ENCODE results near the gene CYP27A1. TPM values are rescaled to one million over a fixed set of nuclear protein-coding genes. Genes with fewer than 3 reads are reported as not detected.

CYP27A1 gene
- total and polyA plus RNA-seq, 4 donors, result 10.3 to 49.0 (median 15.3) TPM

DNA sequence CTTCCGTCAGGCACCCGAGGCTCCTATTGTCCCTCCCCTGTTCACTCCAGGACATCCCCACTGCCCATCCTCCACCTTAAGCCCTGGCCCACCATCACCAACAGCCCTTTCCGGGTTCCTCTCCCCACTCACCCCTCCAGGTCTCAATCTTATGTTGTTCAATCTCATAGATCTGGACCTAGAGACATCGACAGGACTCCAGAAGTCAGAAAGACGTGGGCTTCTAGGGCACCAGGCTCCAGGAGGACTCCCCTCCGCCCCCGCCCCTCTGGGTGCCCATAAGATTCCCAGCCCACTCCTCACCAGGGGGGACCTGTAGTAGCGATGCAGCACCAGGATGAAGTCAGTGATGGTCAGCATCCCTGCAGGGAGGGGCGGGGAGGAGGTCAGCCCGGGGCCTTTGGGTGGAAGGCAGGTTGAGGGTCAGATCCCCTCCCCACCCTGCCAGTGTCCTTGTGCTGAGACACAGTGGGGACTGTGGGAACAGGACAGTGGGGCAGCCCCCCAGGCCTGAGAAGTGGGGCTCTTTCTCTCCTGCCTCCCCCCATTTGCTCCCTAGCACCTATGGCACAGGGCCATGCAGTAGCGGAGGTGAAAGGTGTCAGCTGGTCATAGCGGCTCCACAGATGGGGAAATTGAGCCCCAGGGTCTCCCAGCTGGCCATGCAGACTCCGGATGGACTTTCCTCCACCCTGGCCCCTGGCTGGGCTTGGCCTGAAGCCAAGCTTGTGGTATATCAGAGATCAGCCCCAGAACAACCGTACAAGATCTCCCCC lies 45.9 kb downstream of the CYP27A1 start:
- 76% methylated on average over 11 of the region's 14 CpGs for WGBS (ENCODE audit: insufficient coverage)
- no peak overlapping the region for H3K27ac ChIP-seq (ENCODE audit: low read depth, low read length)
- H3K9me3 ChIP-seq (ENCODE audit: control insufficient read depth, insufficient read depth, low read length), result no peaks in the 10 kb centered on the region
- no peak overlapping the region for H3K4me3 ChIP-seq (ENCODE audit: low read depth, low read length)
- DNase-seq (ENCODE audit: low read depth in 4 of 6, low spot score in 6 of 6), result no peak
- no peaks in the 10 kb centered on the region for H3K36me3 ChIP-seq (ENCODE audit: control insufficient read depth, insufficient read depth, low read length)
- H3K27me3 ChIP-seq (ENCODE audit: control insufficient read depth, insufficient read depth, low read length), result peaks cover under 1% of the 10 kb centered on the region
- H3K4me1 ChIP-seq (ENCODE audit: control insufficient read depth, insufficient read depth, low read length), result no peaks in the 10 kb centered on the region

DNA sequence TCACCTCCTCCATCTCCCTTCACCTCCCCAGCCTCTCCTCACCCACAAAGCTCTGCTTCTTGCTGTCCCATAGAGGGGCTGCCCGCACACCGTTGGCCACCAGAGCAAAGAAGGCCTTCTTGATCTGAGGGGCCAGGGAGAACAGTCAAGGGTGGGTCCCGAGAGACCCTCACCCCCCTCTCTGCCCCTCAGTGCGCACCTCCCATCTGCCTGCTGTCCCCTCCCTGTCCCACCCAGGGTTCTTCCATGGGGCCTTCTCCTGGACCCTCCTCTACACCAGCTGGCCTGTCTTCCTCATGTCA lies 46.5 kb downstream of the CYP27A1 start:
- no peak for DNase-seq (ENCODE audit: low read depth in 4 of 6, low spot score in 6 of 6)
- Histone ChIP-seq H3K36me3 (ENCODE audit: control insufficient read depth, insufficient read depth, low read length) (no peaks in the 10 kb centered on the region), H3K4me3 (ENCODE audit: low read depth, low read length) (no peak overlapping the region), H3K27ac (ENCODE audit: low read depth, low read length) (no peak overlapping the region), H3K9me3 (ENCODE audit: control insufficient read depth, insufficient read depth, low read length) (no peaks in the 10 kb centered on the region), H3K27me3 (ENCODE audit: control insufficient read depth, insufficient read depth, low read length) (peaks cover 4% of the 10 kb centered on the region), H3K4me1 (ENCODE audit: control insufficient read depth, insufficient read depth, low read length) (no peaks in the 10 kb centered on the region)
- no CpG with 5 or more reads among the region's 4 CpGs for WGBS (ENCODE audit: insufficient coverage)

DNA sequence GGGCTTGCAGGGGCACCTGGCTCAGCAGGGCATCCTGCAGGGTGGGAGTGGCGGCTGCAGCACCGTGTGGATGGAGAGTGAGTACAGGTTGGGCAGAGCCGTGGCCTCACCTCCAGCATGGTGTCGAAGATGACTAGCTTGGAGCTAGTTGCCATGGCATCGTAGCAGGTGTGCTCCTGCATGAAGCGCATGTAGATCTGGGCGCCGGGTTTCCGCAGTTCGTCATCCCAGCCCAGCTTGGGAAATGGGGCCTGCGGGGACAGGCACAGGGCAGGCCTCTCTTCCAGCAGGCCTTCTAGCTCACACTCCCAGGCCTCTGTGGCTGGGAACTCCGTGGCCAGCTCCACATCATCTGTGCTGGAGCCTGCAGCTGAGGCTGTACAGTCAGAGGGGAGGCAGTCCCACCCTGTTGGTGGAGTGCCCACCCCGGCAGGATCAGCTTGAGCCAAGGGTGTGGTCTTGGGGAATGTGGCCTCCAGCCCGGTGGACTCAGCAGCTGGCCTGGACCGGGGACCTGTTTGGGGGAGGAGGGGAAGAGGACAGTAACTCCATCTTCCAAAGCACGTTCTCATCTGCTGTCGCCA lies 48.0 kb downstream of the CYP27A1 start:
- Histone ChIP-seq H3K36me3 (ENCODE audit: control insufficient read depth, insufficient read depth, low read length) (no peaks in the 10 kb centered on the region), H3K4me3 (ENCODE audit: low read depth, low read length) (no peak overlapping the region), H3K9me3 (ENCODE audit: control insufficient read depth, insufficient read depth, low read length) (no peaks in the 10 kb centered on the region), H3K27ac (ENCODE audit: low read depth, low read length) (no peak overlapping the region), H3K27me3 (ENCODE audit: control insufficient read depth, insufficient read depth, low read length) (peaks cover 4% of the 10 kb centered on the region), H3K4me1 (ENCODE audit: control insufficient read depth, insufficient read depth, low read length) (no peaks in the 10 kb centered on the region)
- 76% methylated on average over 13 of the region's 17 CpGs for WGBS (ENCODE audit: insufficient coverage)
- DNase-seq (ENCODE audit: low read depth in 4 of 6, low spot score in 6 of 6), result peak in 1 of 6 donors; percentile 39

DNA sequence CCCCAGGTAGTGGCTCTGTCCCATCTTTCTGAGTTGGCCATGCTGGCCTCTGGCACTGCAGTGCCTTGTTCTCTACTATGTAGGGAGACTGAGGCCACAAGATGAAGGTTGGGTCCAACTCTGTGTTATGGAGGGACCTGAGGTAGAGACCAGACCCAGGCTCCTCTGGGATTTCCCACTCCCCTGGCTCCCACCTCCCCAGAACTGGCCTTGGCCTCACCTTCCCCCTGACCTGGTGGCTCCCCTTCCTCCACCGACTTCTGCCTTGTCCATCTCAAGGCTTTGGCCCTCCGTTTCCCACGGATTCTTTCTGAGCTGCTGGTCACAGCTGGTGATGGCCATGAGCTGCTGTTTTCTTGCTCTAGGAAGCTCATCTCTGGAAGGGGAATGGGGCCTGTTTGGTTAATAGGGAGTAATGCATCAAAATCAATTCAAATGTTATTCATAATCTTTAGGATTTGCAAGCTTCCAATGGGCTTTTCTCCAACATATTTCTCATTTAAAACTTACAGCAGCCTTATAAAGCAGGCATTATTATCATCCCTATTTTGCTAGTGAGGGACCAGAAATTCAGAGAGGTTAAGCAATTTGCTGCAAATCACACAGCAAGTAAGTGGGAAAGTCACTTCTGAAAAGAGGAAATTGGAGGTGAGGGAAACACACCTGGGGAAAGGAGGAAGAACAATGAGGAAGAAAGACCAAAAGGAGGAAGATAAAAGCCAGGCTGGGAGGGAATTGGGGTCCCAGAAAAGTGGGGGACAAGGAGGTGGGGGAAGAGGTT lies 48.8 kb downstream of the CYP27A1 start:
- H3K36me3 ChIP-seq (ENCODE audit: control insufficient read depth, insufficient read depth, low read length), result no peaks in the 10 kb centered on the region
- no peaks in the 10 kb centered on the region for H3K9me3 ChIP-seq (ENCODE audit: control insufficient read depth, insufficient read depth, low read length)
- H3K27me3 ChIP-seq (ENCODE audit: control insufficient read depth, insufficient read depth, low read length), result peaks cover 4% of the 10 kb centered on the region
- WGBS (ENCODE audit: insufficient coverage), result no CpG with 5 or more reads among the region's 3 CpGs
- H3K4me3 ChIP-seq (ENCODE audit: low read depth, low read length), result no peak overlapping the region
- H3K4me1 ChIP-seq (ENCODE audit: control insufficient read depth, insufficient read depth, low read length), result no peaks in the 10 kb centered on the region
- no peak for DNase-seq (ENCODE audit: low read depth in 4 of 6, low spot score in 6 of 6)
- H3K27ac ChIP-seq (ENCODE audit: low read depth, low read length), result no peak overlapping the region

DNA sequence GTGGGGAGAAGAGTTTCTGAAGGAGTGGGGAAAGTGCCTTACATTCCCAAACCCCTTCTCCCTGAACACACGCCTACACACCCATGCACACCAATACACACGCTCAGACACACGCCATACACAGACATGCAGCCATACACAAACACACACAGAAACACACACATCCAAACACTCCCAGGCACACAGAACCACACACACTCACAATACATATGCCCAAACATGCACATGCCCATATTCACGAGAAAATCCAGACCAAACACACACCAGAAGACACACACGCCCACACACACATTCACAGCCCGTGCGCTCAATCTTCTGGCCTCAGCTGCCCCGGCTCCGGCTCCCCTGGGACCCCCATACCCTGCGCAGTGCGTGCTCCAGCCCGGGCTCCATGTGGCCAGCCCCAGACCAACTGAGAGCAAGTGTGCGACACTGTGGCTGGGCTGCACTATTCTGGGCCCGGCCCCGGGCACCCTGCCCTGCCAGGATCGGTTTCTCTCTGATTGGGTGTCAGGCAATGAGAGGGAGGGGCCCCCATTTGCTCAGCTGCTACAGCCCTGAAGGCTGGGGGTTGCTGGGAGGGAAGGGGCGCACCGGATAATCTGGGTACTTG lies 49.5 kb downstream of the CYP27A1 start, which contains the start of gene PRKAG3:
PRKAG3 (minus strand) TSS at position 426 of the 613 bp plus-strand sequence.
- Histone ChIP-seq H3K27ac (ENCODE audit: low read depth, low read length) (no peak within 1 kb of the TSS), H3K4me3 (ENCODE audit: low read depth, low read length) (no peak within 1 kb of the TSS), H3K9me3 (ENCODE audit: control insufficient read depth, insufficient read depth, low read length) (no peaks in the 10 kb centered on the region), H3K36me3 (ENCODE audit: control insufficient read depth, insufficient read depth, low read length) (no peaks in the 10 kb centered on the region), H3K27me3 (ENCODE audit: control insufficient read depth, insufficient read depth, low read length) (peaks cover 4% of the 10 kb centered on the region), H3K4me1 (ENCODE audit: control insufficient read depth, insufficient read depth, low read length) (no peaks in the 10 kb centered on the region)
- WGBS (ENCODE audit: insufficient coverage), result 70% methylated on average over 18 of the region's 18 CpGs
- DNase-seq (ENCODE audit: low read depth in 4 of 6, low spot score in 6 of 6), result no peak

DNA sequence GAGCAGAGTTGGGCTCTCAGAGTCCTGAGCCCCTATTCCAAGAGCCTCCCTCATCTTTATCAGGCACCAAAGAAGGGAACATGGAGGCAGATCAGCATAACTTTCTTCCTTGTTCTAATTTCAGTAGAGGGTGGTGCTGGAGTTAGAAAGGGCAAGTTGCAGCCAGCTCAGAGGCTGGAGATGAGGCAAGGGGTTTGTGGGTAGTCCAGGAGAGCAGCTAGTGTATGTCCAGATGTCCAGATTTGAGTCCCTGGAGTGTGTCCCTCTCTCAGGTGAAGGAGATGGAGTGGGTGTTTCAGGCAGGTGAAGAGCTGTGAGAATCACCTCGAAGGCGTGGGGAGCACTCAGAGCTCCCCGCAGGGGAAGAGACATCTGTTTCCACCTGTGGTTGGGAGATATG lies 50.1 kb downstream of the CYP27A1 start:
- H3K27me3 ChIP-seq (ENCODE audit: control insufficient read depth, insufficient read depth, low read length), result peaks cover 4% of the 10 kb centered on the region
- H3K4me3 ChIP-seq (ENCODE audit: low read depth, low read length), result no peak overlapping the region
- no peaks in the 10 kb centered on the region for H3K9me3 ChIP-seq (ENCODE audit: control insufficient read depth, insufficient read depth, low read length)
- no peak overlapping the region for H3K27ac ChIP-seq (ENCODE audit: low read depth, low read length)
- 94% methylated on average over 3 of the region's 3 CpGs for WGBS (ENCODE audit: insufficient coverage)
- H3K36me3 ChIP-seq (ENCODE audit: control insufficient read depth, insufficient read depth, low read length), result no peaks in the 10 kb centered on the region
- DNase-seq (ENCODE audit: low read depth in 4 of 6, low spot score in 6 of 6), result no peak
- H3K4me1 ChIP-seq (ENCODE audit: control insufficient read depth, insufficient read depth, low read length), result no peaks in the 10 kb centered on the region

DNA sequence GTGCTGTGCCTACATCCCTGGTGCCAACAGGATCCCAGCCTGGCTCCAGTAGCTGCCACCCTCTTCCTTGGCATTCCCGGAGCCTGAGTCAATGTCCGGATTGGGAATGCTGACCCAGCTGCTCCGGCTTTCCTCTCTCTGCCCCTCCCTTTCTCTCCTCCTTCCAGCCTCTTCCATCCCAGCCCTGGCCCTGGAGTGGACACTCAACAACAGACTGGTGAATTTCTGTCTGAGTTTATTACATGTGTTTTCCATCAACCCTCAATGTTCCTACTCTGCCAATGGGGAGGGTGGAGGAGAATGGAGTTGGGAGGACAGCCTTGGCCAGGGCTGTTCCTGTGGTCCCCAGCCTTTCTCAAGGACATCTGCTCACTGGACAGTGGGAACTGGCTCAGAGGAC lies 50.6 kb downstream of the CYP27A1 start:
- no peaks in the 10 kb centered on the region for H3K36me3 ChIP-seq (ENCODE audit: control insufficient read depth, insufficient read depth, low read length)
- DNase-seq (ENCODE audit: low read depth in 4 of 6, low spot score in 6 of 6), result no peak
- H3K9me3 ChIP-seq (ENCODE audit: control insufficient read depth, insufficient read depth, low read length), result no peaks in the 10 kb centered on the region
- 88% methylated on average over 1 of the region's 3 CpGs for WGBS (ENCODE audit: insufficient coverage)
- no peaks in the 10 kb centered on the region for H3K4me1 ChIP-seq (ENCODE audit: control insufficient read depth, insufficient read depth, low read length)
- peaks cover 4% of the 10 kb centered on the region for H3K27me3 ChIP-seq (ENCODE audit: control insufficient read depth, insufficient read depth, low read length)
- no peak overlapping the region for H3K4me3 ChIP-seq (ENCODE audit: low read depth, low read length)
- no peak overlapping the region for H3K27ac ChIP-seq (ENCODE audit: low read depth, low read length)

DNA sequence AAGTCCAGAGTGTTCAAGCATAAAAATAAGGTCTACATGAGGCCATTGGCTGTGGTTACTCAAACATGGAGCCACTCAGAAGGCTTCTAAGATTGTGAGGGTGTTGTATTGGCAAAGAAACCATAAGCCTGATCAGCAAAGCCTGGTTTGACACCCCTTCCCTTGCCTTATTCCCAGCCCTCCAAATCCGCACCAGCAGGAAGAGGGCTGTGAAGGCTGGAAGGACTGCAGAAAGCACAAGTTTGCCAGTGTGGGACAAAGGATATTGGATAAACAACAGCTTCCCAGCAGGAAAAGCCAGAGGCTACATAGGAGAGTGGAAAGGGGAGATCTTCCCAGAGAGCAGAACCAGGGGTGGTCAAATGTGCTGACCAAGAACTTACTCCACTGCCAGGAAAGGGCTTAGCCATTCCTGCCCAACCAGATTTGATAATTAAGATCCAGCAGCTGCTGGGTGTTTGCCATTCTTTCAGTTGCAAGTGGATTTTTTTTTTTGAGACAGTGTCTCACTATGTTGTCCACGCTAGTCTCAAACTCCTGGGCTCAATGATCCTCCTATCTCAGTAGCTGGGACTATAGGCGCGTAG lies 51.2 kb downstream of the CYP27A1 start:
- Histone ChIP-seq H3K36me3 (ENCODE audit: control insufficient read depth, insufficient read depth, low read length) (no peaks in the 10 kb centered on the region), H3K9me3 (ENCODE audit: control insufficient read depth, insufficient read depth, low read length) (peaks cover 5% of the 10 kb centered on the region), H3K4me3 (ENCODE audit: low read depth, low read length) (no peak overlapping the region), H3K4me1 (ENCODE audit: control insufficient read depth, insufficient read depth, low read length) (no peaks in the 10 kb centered on the region), H3K27me3 (ENCODE audit: control insufficient read depth, insufficient read depth, low read length) (peaks cover 4% of the 10 kb centered on the region), H3K27ac (ENCODE audit: low read depth, low read length) (no peak overlapping the region)
- 100% methylated on average over 1 of the region's 4 CpGs for WGBS (ENCODE audit: insufficient coverage)
- DNase-seq (ENCODE audit: low read depth in 4 of 6, low spot score in 6 of 6), result no peak

DNA sequence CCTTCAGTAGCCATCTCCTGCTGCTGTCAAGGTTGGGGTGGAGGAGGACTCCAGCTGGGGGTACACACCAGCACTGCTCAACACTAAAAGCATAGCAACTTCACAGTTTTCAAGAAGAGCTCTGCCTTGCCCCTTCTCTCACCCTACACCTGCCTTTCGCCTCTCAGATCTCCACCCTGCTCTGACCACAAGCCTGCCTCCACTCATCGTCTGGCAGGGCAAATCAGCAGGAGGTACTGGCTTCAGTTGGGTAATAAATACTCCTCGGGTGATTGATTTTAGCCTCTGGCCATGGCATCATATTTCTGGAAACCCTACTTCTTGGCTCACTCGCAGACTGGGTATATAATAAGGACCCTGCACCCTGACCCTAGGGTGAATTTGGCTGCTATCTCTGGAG lies 52.7 kb downstream of the CYP27A1 start:
- no peaks in the 10 kb centered on the region for H3K36me3 ChIP-seq (ENCODE audit: control insufficient read depth, insufficient read depth, low read length)
- 61% methylated on average over 3 of the region's 4 CpGs for WGBS (ENCODE audit: insufficient coverage)
- no peaks in the 10 kb centered on the region for H3K4me1 ChIP-seq (ENCODE audit: control insufficient read depth, insufficient read depth, low read length)
- H3K27me3 ChIP-seq (ENCODE audit: control insufficient read depth, insufficient read depth, low read length), result peaks cover 9% of the 10 kb centered on the region
- H3K9me3 ChIP-seq (ENCODE audit: control insufficient read depth, insufficient read depth, low read length), result peaks cover 5% of the 10 kb centered on the region
- no peak overlapping the region for H3K4me3 ChIP-seq (ENCODE audit: low read depth, low read length)
- DNase-seq (ENCODE audit: low read depth in 4 of 6, low spot score in 6 of 6), result no peak
- H3K27ac ChIP-seq (ENCODE audit: low read depth, low read length), result no peak overlapping the region
